K562 (cell line): ENCODE results near the gene UTP11. TPM values are rescaled to one million over a fixed set of nuclear protein-coding genes. Genes with fewer than 3 reads are reported as not detected.
A peak's percentile ranks its signal among the peaks of the same experiment; 100 is the strongest.

ENCODE experiments used
- ATAC-seq: fragments of 200-7000 bp; cut with Tn5 transposase; 3 replicates; pipeline ENCODE4 v1.9.1; 2020; ENCODE audit warnings: moderate library complexity
- BruUV-seq: library from RNA; stranded (reverse); fragments of 400-500 nt; replicated peaks from 2 replicates; lab custom pipeline; 2021; lab: Mats Ljungman, UMichigan
- CTCF ChIA-PET: fragments of 300-600 bp; formaldehyde crosslinking; extraction: SDS; loops from one replicate; lab custom pipeline; 2021; ENCODE audit warnings: low intra/inter-chr PET ratio; lab: Yijun Ruan, JAX
- POLR2A ChIA-PET: fragments of 300-600, 350-650 bp; sonication (Branson Sonifier 250); formaldehyde crosslinking; extraction: SDS; loops from one replicate; lab custom pipeline; 2021; ENCODE audit warnings: antibody characterized with exemption, inconsistent platforms; lab: Yijun Ruan, JAX
- DNase-seq, 4 experiments: peaks; one replicate each; pipeline versions ENCODE4 v3.0.0 to v3.0.0-alpha.2; 2011 to 2018; ENCODE audit warnings: low spot score in 3 of 4, mixed read lengths in 3 of 4; ENCODE audit errors: extremely low read depth in 1 of 4
- FAIRE-seq: peaks from 2 replicates; lab custom pipeline; 2011; peaks lifted over from hg19 to GRCh38; lab: Jason Lieb, UNC
- H2AFZ ChIP-seq: 2 replicates; pipeline ENCODE4 v1.6.0; 2011; ENCODE audit warnings: low read depth, low read length, control low read depth, inconsistent platforms
- H3K27ac ChIP-seq: fragments of 200-600 bp; 3 replicates; pipeline ENCODE4 v1.8.0; 2011; ENCODE audit warnings: low read depth, mild to moderate bottlenecking, control low read depth, inconsistent platforms, low read length, moderate library complexity, mixed read lengths; ENCODE audit errors: extremely low read depth
- H3K27me3 ChIP-seq, 2 experiments: fragments of 300-600 bp in 1 of 2; 2 replicates in 1 of 2; 3 replicates in 1 of 2; pipeline versions ENCODE4 v1.6.0 to v1.8.0; 2011; ENCODE audit warnings: inconsistent platforms in 2 of 2, low read length in 2 of 2, mild to moderate bottlenecking in 1 of 2, mixed read lengths in 1 of 2, moderate library complexity in 1 of 2; ENCODE audit not compliant: control insufficient read depth in 2 of 2, insufficient read depth in 2 of 2
- H3K36me3 ChIP-seq: fragments of 300-600 bp; 3 replicates; pipeline ENCODE4 v1.8.0; 2011; ENCODE audit warnings: mild to moderate bottlenecking, low read length, inconsistent platforms; ENCODE audit not compliant: control insufficient read depth, insufficient read depth
- H3K4me1 ChIP-seq, 2 experiments: fragments of 200-600 bp in 1 of 2; replicated peaks in 1 of 2; 2 replicates in 1 of 2; 3 replicates in 1 of 2; pipeline versions ENCODE4 v1.5.1 to v1.8.0; 2011; ENCODE audit warnings: inconsistent platforms in 2 of 2, low read length in 2 of 2, mild to moderate bottlenecking in 1 of 2, mixed read lengths in 1 of 2, moderate library complexity in 1 of 2; ENCODE audit not compliant: control insufficient read depth in 2 of 2, insufficient read depth in 2 of 2
- H3K4me2 ChIP-seq: 2 replicates; pipeline ENCODE4 v1.6.1; 2011; ENCODE audit warnings: low read length, control low read depth, inconsistent platforms, mixed read lengths; ENCODE audit not compliant: insufficient read depth
- H3K4me3 ChIP-seq: fragments of 200-600 bp; sonication (generic), shearing (Covaris generic); 2 replicates; pipeline ENCODE4 v1.5.1; 2016; ENCODE audit warnings: control low read depth, inconsistent platforms
- H3K79me2 ChIP-seq: fragments of 200-600 bp; 3 replicates; pipeline ENCODE4 v1.8.0; 2011; ENCODE audit warnings: low read length, inconsistent platforms; ENCODE audit not compliant: control insufficient read depth, insufficient read depth
- H3K9ac ChIP-seq, 2 experiments: 2 replicates each; pipeline versions ENCODE4 v1.6.0 to v1.6.1; 2011; ENCODE audit warnings: low read depth in 2 of 2, low read length in 2 of 2, control low read depth in 1 of 2, inconsistent platforms in 1 of 2, mild to moderate bottlenecking in 1 of 2, mixed read lengths in 1 of 2; ENCODE audit not compliant: insufficient read depth in 1 of 2
- H3K9me1 ChIP-seq: one replicate; pipeline ENCODE4 v1.6.0; 2011; ENCODE audit warnings: inconsistent platforms, mild to moderate bottlenecking, low read length, moderate library complexity; ENCODE audit not compliant: control insufficient read depth, insufficient read depth
- H3K9me3 ChIP-seq: replicated peaks from 2 replicates; pipeline ENCODE4 v1.5.1; 2011; ENCODE audit warnings: low read depth, low read length, inconsistent platforms; ENCODE audit not compliant: control insufficient read depth, insufficient read depth
- H4K20me1 ChIP-seq: replicated peaks from 2 replicates; pipeline ENCODE4 v1.6.1; 2011; ENCODE audit warnings: low read length, inconsistent platforms, mixed read lengths; ENCODE audit not compliant: control insufficient read depth, insufficient read depth
- CCAR2 ChIP-seq: fragments of 200-400 bp; formaldehyde crosslinking; IDR thresholded peaks from 2 replicates; pipeline ENCODE4 v1.6.1; 2017; ENCODE audit warnings: mild to moderate bottlenecking, low read depth, low read length
- CXXC5 ChIP-seq: fragments of 250-450 bp; sonication (Bioruptor Pico); IDR thresholded peaks from 2 replicates; pipeline ENCODE4 v1.8.0; 2022; ENCODE audit warnings: inconsistent platforms, mild to moderate bottlenecking, moderate library complexity
- ETV6 ChIP-seq, 3 experiments: fragments of 150-350 bp in 1 of 3; sonication (generic) in 1 of 3; formaldehyde crosslinking in 1 of 3; IDR thresholded peaks; 2 replicates each; pipeline versions ENCODE4 v1.6.1 to v1.8.0; 2014 to 2022; ENCODE audit warnings: borderline replicate concordance in 2 of 3, low read depth in 2 of 3, antibody characterized with exemption in 1 of 3, low read length in 1 of 3, mild to moderate bottlenecking in 1 of 3, missing genetic modification reagents in 1 of 3
- RBM34 ChIP-seq: fragments of 200-400 bp; formaldehyde crosslinking; IDR thresholded peaks from 2 replicates; pipeline ENCODE4 v1.6.1; 2018; ENCODE audit warnings: low read length, borderline replicate concordance; ENCODE audit not compliant: insufficient read depth
- RHOXF2B ChIP-seq: fragments of 250-450 bp; sonication (Bioruptor Pico); conservative IDR thresholded peaks from 2 replicates; pipeline ENCODE4 v1.5.1; 2021
- ZFP1 ChIP-seq: fragments of 450-650 bp; formaldehyde crosslinking; IDR thresholded peaks from 2 replicates; pipeline ENCODE4 v1.4.0; 2020; ENCODE audit warnings: mild to moderate bottlenecking, mixed read lengths
- ZNF274 ChIP-seq: IDR thresholded peaks from 2 replicates; pipeline ENCODE4 v1.6.1; 2011; ENCODE audit warnings: low read depth, mild to moderate bottlenecking, low read length, moderate library complexity, borderline replicate concordance
- ZSCAN29 ChIP-seq: fragments of 450-650 bp; IDR thresholded peaks from 2 replicates; pipeline ENCODE4 v1.6.1; 2017
- WGBS: fragments of 100-300 bp; shearing (Covaris generic); methylation state at CpG from one replicate; pipeline ENCODE4 v1.1.6; 2016; ENCODE audit warnings: low coverage, mixed read lengths; ENCODE audit not compliant: insufficient coverage; ENCODE audit errors: missing lambda C conversion rate; 5-methylcytosine and 5-hydroxymethylcytosine counted together
- in situ Hi-C: fragments of 300-500 bp; cut with MboI; formaldehyde crosslinking; loops from 4 replicates; pipeline ENCODE4 v1.15.0; 2018; ENCODE audit warnings: inconsistent platforms, mixed read lengths
- intact Hi-C: fragments of 100-400 bp; cut with micrococcal nuclease; formaldehyde crosslinking; loops from 2 replicates; pipeline ENCODE4 v1.14.2; 2022
- polyA plus RNA-seq, 8 experiments: library from polyadenylated mRNA; depleted of rRNA in 4 of 8; stranded (reverse) in 5 of 8; unstranded in 3 of 8; fragments of >200 nt; fragmentation: Nextera tagmentation in 2 of 8; fragmentation: Illumina TruSeq in 1 of 8; extraction: Ambion mirVana in 2 of 8; extraction: Trizol in 1 of 8; gene quantifications; 2 replicates each; pipeline versions ENCODE4 v1.2.1 to v1.2.3, GENCODE V29; 2011 to 2014; ENCODE audit warnings: inconsistent platforms in 1 of 8, missing spikeins in 1 of 8
- total RNA-seq, 7 experiments: library from RNA; depleted of rRNA in 6 of 7; stranded (reverse); fragments of >200 nt in 6 of 7; fragmentation: Illumina TruSeq in 2 of 7; extraction: Trizol in 2 of 7; gene quantifications; 2 replicates each; pipeline versions ENCODE4 v1.2.1 to v1.2.3, GENCODE V29; 2011 to 2021; ENCODE audit warnings: low replicate concordance in 1 of 7
- TF ChIP-seq, protein P1 (sequence below): fragments of 450-650 bp; formaldehyde crosslinking; IDR thresholded peaks from 2 replicates; pipeline ENCODE4 v1.4.0; 2020; ENCODE audit warnings: mild to moderate bottlenecking, mixed read lengths
- TF ChIP-seq, protein P2 (sequence below): fragments of 450-650 bp; IDR thresholded peaks from 2 replicates; pipeline ENCODE4 v1.6.1; 2017; ENCODE audit warnings: mild to moderate bottlenecking, moderate library complexity

The UTP11 gene
- total and polyA plus RNA-seq, 9 of the 15 experiments (the other 6 are each of a cell fraction or from before 2014, with no cell fraction given), result 91.1 to 378 (median 221) TPM

DNA sequence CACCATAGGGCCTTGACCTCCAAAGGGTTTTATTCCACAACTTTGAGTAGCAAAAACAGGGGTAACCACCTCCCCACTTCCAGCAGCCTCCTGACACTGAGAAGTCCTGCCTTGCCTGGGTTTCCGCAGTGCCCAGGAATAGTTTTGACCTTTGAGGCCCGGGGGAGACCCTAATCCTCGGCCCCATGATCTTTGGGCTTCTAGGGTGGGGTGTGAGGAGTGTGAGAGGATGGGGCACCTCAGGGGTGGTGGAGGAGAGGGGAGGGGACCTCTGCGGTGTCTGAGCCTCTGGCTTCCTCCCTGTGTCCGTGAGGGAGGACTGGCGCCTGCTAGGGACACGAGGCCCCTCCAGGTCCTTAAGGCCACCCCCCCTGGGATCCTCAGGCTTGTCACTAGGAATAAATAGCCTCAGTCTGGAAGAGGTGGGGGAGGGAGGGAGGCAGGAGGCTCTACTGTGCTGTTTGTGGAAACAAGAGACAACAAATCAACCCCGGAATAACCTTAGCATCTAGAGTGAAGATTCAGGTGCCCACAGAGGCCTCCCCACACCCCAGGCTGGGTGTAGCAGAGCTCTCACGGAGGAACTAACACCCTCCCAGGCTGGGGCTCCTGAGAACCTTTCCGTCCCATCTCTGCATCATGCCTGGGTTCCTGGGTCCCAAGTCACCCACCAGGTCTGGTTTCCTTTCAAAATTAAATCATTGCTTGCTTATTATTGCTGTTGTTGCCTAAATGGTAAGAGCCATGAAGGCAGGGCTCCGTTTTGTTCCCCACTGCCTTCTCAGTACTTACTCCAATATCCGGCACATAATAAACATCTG is 6.3 kb upstream of the UTP11 start (continued):
- TF ChIP-seq ETV6 (IDR thresholded peaks at IDR 0.05; ENCODE audit: borderline replicate concordance in 1 of 2, low read depth in 2 of 2, low read length in 1 of 2) (no peak), ETV6 (CRISPR knock-in tag; IDR thresholded peaks at IDR 0.05; ENCODE audit: borderline replicate concordance) (no peak), RHOXF2B (no peak), ZFP1 (CRISPR knock-in tag) (no peak)

DNA sequence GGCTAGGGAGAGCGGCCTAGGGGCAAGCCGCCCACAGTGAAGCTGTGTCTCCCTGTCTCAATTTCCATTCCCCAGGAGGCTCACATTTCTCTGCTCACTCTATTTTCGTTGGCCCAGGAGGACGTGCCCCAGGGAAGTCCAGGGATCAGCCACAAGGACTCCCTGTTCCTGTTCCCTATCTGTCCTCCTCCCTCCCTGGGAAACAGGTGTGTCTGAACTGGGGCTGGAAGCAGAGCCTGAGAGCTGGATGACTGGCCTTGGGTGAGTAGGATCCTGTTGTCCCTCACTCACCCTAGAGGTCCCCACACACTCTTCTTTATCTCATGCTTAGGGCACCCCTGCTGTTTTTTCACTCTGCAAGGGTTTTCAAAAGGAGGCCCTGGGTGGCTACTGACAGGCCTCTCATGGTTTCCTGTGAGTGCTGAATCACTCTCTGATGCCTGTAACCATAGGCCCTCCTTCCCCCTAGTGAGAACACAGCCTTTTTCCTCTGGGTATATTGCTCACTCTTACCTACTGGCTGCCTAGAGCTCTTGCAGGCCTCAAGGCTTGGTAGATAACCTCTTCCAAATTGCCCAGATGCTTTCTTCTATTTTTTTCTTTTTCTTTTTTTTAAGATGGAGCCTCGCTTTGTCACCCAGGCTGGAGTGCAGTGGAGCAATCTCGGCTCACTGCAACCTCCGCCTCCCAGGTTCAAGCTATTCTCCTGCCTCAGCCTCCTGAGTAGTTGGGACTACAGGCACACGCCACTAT is 3.3 kb upstream of the UTP11 start:
- Histone ChIP-seq H3K9ac (peak overlapping the region; percentile 73 to 82), H3K27ac (peak overlapping the region; percentile 91), H3K9me1 (no peaks in the 10 kb centered on the region), H4K20me1 (0 out of 2 replicates have a peak, but pooled peaks cover 8% of the 10 kb centered on the region), H3K27me3 (no peaks in the 10 kb centered on the region), H3K4me1 (peaks cover 33 to 51% of the 10 kb centered on the region in 2 experiments), H3K79me2 (peaks cover 49% of the 10 kb centered on the region), H3K4me3 (no peak overlapping the region), H2AFZ (peak overlapping the region; percentile 83), H3K4me2 (peak overlapping the region; percentile 65), H3K9me3 (no peaks in the 10 kb centered on the region), H3K36me3 (peaks cover 12% of the 10 kb centered on the region)
- in situ Hi-C loops, result no loop called here
- ChIA-PET CTCF (no interaction called here), POLR2A (interaction anchor here (0.7 to 6.7 kb wide), 11 partner anchors 10 to 826 kb away, joined by 3 to 71 read pairs (median 5); partner anchors contain the start of gene SF3A3)
- intact Hi-C loops, result no loop called here
- 43% methylated on average over 8 of the region's 8 CpGs for WGBS
- BruUV-seq, result no TSS peak
- peak; percentile 95 for FAIRE-seq
- DNase-seq, result peak; percentile 61 to 95 (median 72)
- ATAC-seq, result peak; percentile 61
- TF ChIP-seq ZSCAN29, result no peak
- TF ChIP-seq, protein P1, sequence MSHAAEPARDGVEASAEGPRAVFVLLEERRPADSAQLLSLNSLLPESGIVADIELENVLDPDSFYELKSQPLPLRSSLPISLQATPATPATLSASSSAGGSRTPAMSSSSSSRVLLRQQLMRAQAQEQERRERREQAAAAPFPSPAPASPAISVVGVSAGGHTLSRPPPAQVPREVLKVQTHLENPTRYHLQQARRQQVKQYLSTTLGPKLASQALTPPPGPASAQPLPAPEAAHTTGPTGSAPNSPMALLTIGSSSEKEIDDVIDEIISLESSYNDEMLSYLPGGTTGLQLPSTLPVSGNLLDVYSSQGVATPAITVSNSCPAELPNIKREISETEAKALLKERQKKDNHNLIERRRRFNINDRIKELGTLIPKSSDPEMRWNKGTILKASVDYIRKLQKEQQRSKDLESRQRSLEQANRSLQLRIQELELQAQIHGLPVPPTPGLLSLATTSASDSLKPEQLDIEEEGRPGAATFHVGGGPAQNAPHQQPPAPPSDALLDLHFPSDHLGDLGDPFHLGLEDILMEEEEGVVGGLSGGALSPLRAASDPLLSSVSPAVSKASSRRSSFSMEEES, result 0 out of 2 replicates have a peak, but pooled peaks have one; percentile 0
- TF ChIP-seq ZNF274, result no peak
- no peak for TF ChIP-seq CCAR2
- peak; percentile 64 for TF ChIP-seq CXXC5 (CRISPR knock-in tag)
- no peak for TF ChIP-seq RBM34
- TF ChIP-seq, protein P2, sequence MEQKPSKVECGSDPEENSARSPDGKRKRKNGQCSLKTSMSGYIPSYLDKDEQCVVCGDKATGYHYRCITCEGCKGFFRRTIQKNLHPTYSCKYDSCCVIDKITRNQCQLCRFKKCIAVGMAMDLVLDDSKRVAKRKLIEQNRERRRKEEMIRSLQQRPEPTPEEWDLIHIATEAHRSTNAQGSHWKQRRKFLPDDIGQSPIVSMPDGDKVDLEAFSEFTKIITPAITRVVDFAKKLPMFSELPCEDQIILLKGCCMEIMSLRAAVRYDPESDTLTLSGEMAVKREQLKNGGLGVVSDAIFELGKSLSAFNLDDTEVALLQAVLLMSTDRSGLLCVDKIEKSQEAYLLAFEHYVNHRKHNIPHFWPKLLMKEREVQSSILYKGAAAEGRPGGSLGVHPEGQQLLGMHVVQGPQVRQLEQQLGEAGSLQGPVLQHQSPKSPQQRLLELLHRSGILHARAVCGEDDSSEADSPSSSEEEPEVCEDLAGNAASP, result no peak
